Mesenchymal stem cell (in vitro differentiated cells and primary cell): Measurements from ENCODE around the gene SHISA5.

Source experiments
- DNase-seq: peaks from one replicate; pipeline ENCODE4 v3.0.0-alpha.2; 2013
- H2AFZ ChIP-seq: one replicate; pipeline ENCODE4 v1.6.1; 2013; ENCODE audit warnings: low read depth, mild to moderate bottlenecking, control low read depth, inconsistent platforms, low read length, moderate library complexity
- H2AK5ac ChIP-seq: 2 replicates; pipeline ENCODE4 v1.6.1; 2013; ENCODE audit warnings: low read length, moderate library complexity, mild to moderate bottlenecking, inconsistent platforms; ENCODE audit not compliant: severe bottlenecking
- H2BK120ac ChIP-seq: one replicate; pipeline ENCODE4 v1.6.1; 2013; ENCODE audit warnings: low read depth, mild to moderate bottlenecking, inconsistent platforms, low read length, moderate library complexity
- H2BK12ac ChIP-seq, 2 experiments: one replicate each; pipeline ENCODE4 v1.6.1; 2013; ENCODE audit warnings: inconsistent platforms in 2 of 2, low read length in 2 of 2, mild to moderate bottlenecking in 2 of 2, moderate library complexity in 2 of 2, control low read depth in 1 of 2
- H2BK15ac ChIP-seq: one replicate; pipeline ENCODE4 v1.6.1; 2013; ENCODE audit warnings: mild to moderate bottlenecking, low read depth, inconsistent platforms; ENCODE audit not compliant: poor library complexity, severe bottlenecking
- H2BK5ac ChIP-seq: 2 replicates; pipeline ENCODE4 v1.6.1; 2013; ENCODE audit warnings: low read depth, mild to moderate bottlenecking, low read length, control low read depth, inconsistent platforms; ENCODE audit not compliant: poor library complexity, severe bottlenecking
- H3K14ac ChIP-seq, 2 experiments: one replicate each; pipeline ENCODE4 v1.6.1; 2013; ENCODE audit warnings: inconsistent platforms in 2 of 2, low read length in 2 of 2, control low read depth in 1 of 2, mild to moderate bottlenecking in 1 of 2, moderate library complexity in 1 of 2
- H3K18ac ChIP-seq, 2 experiments: one replicate each; pipeline ENCODE4 v1.6.1; 2013; ENCODE audit warnings: inconsistent platforms in 2 of 2, low read length in 2 of 2, control low read depth in 1 of 2, low read depth in 1 of 2, mild to moderate bottlenecking in 1 of 2
- H3K23ac ChIP-seq, 2 experiments: one replicate each; pipeline ENCODE4 v1.6.1; 2013; ENCODE audit warnings: inconsistent platforms in 2 of 2, low read length in 2 of 2, mild to moderate bottlenecking in 2 of 2, moderate library complexity in 2 of 2, control low read depth in 1 of 2
- H3K27ac ChIP-seq: 2 replicates; pipeline ENCODE4 v1.5.1; 2013; ENCODE audit warnings: mild to moderate bottlenecking, moderate library complexity, low read length, control low read depth, inconsistent platforms; ENCODE audit not compliant: poor library complexity, severe bottlenecking
- H3K27me3 ChIP-seq, 2 experiments: 2 replicates each; pipeline versions ENCODE4 v1.6.1 to v1.7.0; 2013; ENCODE audit warnings: low read length in 2 of 2, mild to moderate bottlenecking in 2 of 2, moderate library complexity in 2 of 2, control low read depth in 1 of 2, inconsistent platforms in 1 of 2; ENCODE audit not compliant: control insufficient read depth in 1 of 2, insufficient read depth in 1 of 2
- H3K36me3 ChIP-seq, 2 experiments: 2 replicates each; pipeline versions ENCODE4 v1.6.1 to v1.7.0; 2013; ENCODE audit warnings: low read length in 2 of 2, control low read depth in 1 of 2, inconsistent platforms in 1 of 2, low read depth in 1 of 2, mild to moderate bottlenecking in 1 of 2; ENCODE audit not compliant: insufficient read depth in 2 of 2, control insufficient read depth in 1 of 2
- H3K4ac ChIP-seq, 2 experiments: one replicate each; pipeline ENCODE4 v1.6.1; 2013; ENCODE audit warnings: inconsistent platforms in 2 of 2, low read length in 2 of 2, mild to moderate bottlenecking in 2 of 2, moderate library complexity in 2 of 2, control low read depth in 1 of 2, low read depth in 1 of 2
- H3K4me1 ChIP-seq: 2 replicates; pipeline ENCODE4 v1.6.1; 2013; ENCODE audit warnings: low read depth, low read length, control low read depth; ENCODE audit not compliant: control insufficient read depth, insufficient read depth
- H3K4me2 ChIP-seq: 2 replicates; pipeline ENCODE4 v1.6.1; 2013; ENCODE audit warnings: low read length, mild to moderate bottlenecking, inconsistent platforms; ENCODE audit not compliant: poor library complexity, severe bottlenecking
- H3K4me3 ChIP-seq, 2 experiments: 2 replicates each; pipeline versions ENCODE4 v1.5.1 to v1.7.0; 2013; ENCODE audit warnings: low read length in 2 of 2, mild to moderate bottlenecking in 2 of 2, control low read depth in 1 of 2, low read depth in 1 of 2; ENCODE audit not compliant: insufficient read depth in 1 of 2
- H3K79me1 ChIP-seq: replicated peaks from 2 replicates; pipeline ENCODE4 v1.6.1; 2013; ENCODE audit warnings: mild to moderate bottlenecking, control low read depth, low read length, inconsistent platforms; ENCODE audit not compliant: poor library complexity, severe bottlenecking
- H3K9ac ChIP-seq: 2 replicates; pipeline ENCODE4 v1.7.0; 2013; ENCODE audit warnings: mild to moderate bottlenecking, low read length, moderate library complexity
- H3K9me3 ChIP-seq: 2 replicates; pipeline ENCODE4 v1.7.0; 2013; ENCODE audit warnings: mild to moderate bottlenecking, low read length; ENCODE audit not compliant: control insufficient read depth
- H4K8ac ChIP-seq: one replicate; pipeline ENCODE4 v1.6.1; 2013; ENCODE audit warnings: inconsistent platforms, mild to moderate bottlenecking, low read length, moderate library complexity
- H4K91ac ChIP-seq: one replicate; pipeline ENCODE4 v1.6.1; 2013; ENCODE audit warnings: mild to moderate bottlenecking, low read length, inconsistent platforms
- WGBS: methylation state at CpG from one replicate; pipeline ENCODE4 v1.1.7; 2013; ENCODE audit warnings: mixed read lengths; 5-methylcytosine and 5-hydroxymethylcytosine counted together

Gene SHISA5

GRCh38 chr3:48505968-48506504 is 2.1 kb upstream of the SHISA5 start:
- no peak overlapping the region for H4K91ac ChIP-seq
- no peak overlapping the region for H3K4me2 ChIP-seq
- H3K4me3 ChIP-seq: peak overlapping the region in 1 of 2 experiments; percentile 7
- H3K9me3 ChIP-seq: no peaks in the 10 kb centered on the region
- no peak overlapping the region for H3K23ac ChIP-seq
- no peak overlapping the region for H2BK5ac ChIP-seq
- no peak for DNase-seq
- WGBS: 98% methylated on average over 5 of the region's 6 CpGs
- peaks cover 5% of the 10 kb centered on the region for H3K79me1 ChIP-seq
- H3K4me1 ChIP-seq: peaks cover 32% of the 10 kb centered on the region
- no peak overlapping the region for H3K4ac ChIP-seq
- H3K27ac ChIP-seq: no peak overlapping the region
- no peak overlapping the region for H3K9ac ChIP-seq
- no peak overlapping the region for H3K14ac ChIP-seq
- H2AFZ ChIP-seq: no peak overlapping the region
- peaks cover 2 to 4% of the 10 kb centered on the region in 2 experiments for H3K36me3 ChIP-seq
- peak overlapping the region; percentile 59 for H2AK5ac ChIP-seq
- H3K18ac ChIP-seq: no peak overlapping the region
- no peaks in the 10 kb centered on the region for H3K27me3 ChIP-seq
- H2BK120ac ChIP-seq: no peak overlapping the region
- H2BK12ac ChIP-seq: no peak overlapping the region
- H2BK15ac ChIP-seq: no peak overlapping the region
- no peak overlapping the region for H4K8ac ChIP-seq

GRCh38 chr3:48505146-48505545 is 1.2 kb upstream of the SHISA5 start:
- Histone ChIP-seq H2BK12ac (peak overlapping the region; percentile 51 to 60), H3K4ac (peak overlapping the region in 1 of 2 experiments; percentile 3), H2BK15ac (peak overlapping the region; percentile 52), H3K27me3 (no peaks in the 10 kb centered on the region), H3K9me3 (no peaks in the 10 kb centered on the region), H4K91ac (peak overlapping the region; percentile 63), H3K36me3 (peaks cover 11 to 13% of the 10 kb centered on the region in 2 experiments), H2AK5ac (peak overlapping the region; percentile 17), H3K27ac (no peak overlapping the region), H2AFZ (no peak overlapping the region), H4K8ac (peak overlapping the region; percentile 15), H2BK5ac (no peak overlapping the region), H3K9ac (no peak overlapping the region), H3K4me3 (peak overlapping the region in 1 of 2 experiments; percentile 90), H3K4me1 (peaks cover 32% of the 10 kb centered on the region), H3K4me2 (no peak overlapping the region), H3K18ac (peak overlapping the region; percentile 1 to 6), H3K14ac (no peak overlapping the region), H3K79me1 (peaks cover 12% of the 10 kb centered on the region), H2BK120ac (no peak overlapping the region), H3K23ac (no peak overlapping the region)
- DNase-seq: no peak
- WGBS: 83% methylated on average over 2 of the region's 2 CpGs

- H4K91ac ChIP-seq: peak overlapping the region; percentile 92
- H2BK5ac ChIP-seq: peak overlapping the region; percentile 80
- no peaks in the 10 kb centered on the region for H3K27me3 ChIP-seq
- H3K4ac ChIP-seq: peak overlapping the region; percentile 50 to 97
- H3K79me1 ChIP-seq: peaks cover 15% of the 10 kb centered on the region
- H3K4me3 ChIP-seq: peak overlapping the region; percentile 84 to 90
- H2AFZ ChIP-seq: peak overlapping the region; percentile 86
- peak overlapping the region; percentile 93 to 99 for H3K18ac ChIP-seq
- H4K8ac ChIP-seq: peak overlapping the region; percentile 74
- peak overlapping the region; percentile 38 for H2BK15ac ChIP-seq
- peak overlapping the region; percentile 91 for H3K9ac ChIP-seq
- peak overlapping the region; percentile 14 for H2AK5ac ChIP-seq
- peak overlapping the region; percentile 14 to 92 for H3K23ac ChIP-seq
- H2BK12ac ChIP-seq: peak overlapping the region in 1 of 2 experiments; percentile 90
- H2BK120ac ChIP-seq: peak overlapping the region; percentile 58
- WGBS: 5% methylated on average over 19 of the region's 26 CpGs
- no peaks in the 10 kb centered on the region for H3K9me3 ChIP-seq
- H3K4me1 ChIP-seq: peaks cover 32% of the 10 kb centered on the region
- H3K4me2 ChIP-seq: peak overlapping the region; percentile 94
- peaks cover 19 to 22% of the 10 kb centered on the region in 2 experiments for H3K36me3 ChIP-seq
- peak; percentile 66 for DNase-seq
- peak overlapping the region; percentile 19 to 99 for H3K14ac ChIP-seq
- peak overlapping the region; percentile 41 for H3K27ac ChIP-seq
Measured at GRCh38 chr3:48503401-48504050, 448 bp downstream of the SHISA5 start.

- H3K79me1 ChIP-seq: peaks cover 15% of the 10 kb centered on the region
- peak overlapping the region in 1 of 2 experiments; percentile 8 for H2BK12ac ChIP-seq
- no peak overlapping the region for H2AFZ ChIP-seq
- WGBS: 95% methylated on average over 6 of the region's 6 CpGs
- no peak overlapping the region for H4K91ac ChIP-seq
- H3K4me2 ChIP-seq: no peak overlapping the region
- DNase-seq: no peak
- no peak overlapping the region for H3K27ac ChIP-seq
- no peak overlapping the region for H3K23ac ChIP-seq
- peaks cover 24 to 27% of the 10 kb centered on the region in 2 experiments for H3K36me3 ChIP-seq
- H4K8ac ChIP-seq: no peak overlapping the region
- H3K4me1 ChIP-seq: peaks cover 31% of the 10 kb centered on the region
- H2BK5ac ChIP-seq: no peak overlapping the region
- H3K9me3 ChIP-seq: no peaks in the 10 kb centered on the region
- H2BK15ac ChIP-seq: no peak overlapping the region
- H3K4me3 ChIP-seq: peak overlapping the region in 1 of 2 experiments; percentile 90
- H3K9ac ChIP-seq: peak overlapping the region; percentile 91
- peak overlapping the region in 1 of 2 experiments; percentile 15 for H3K4ac ChIP-seq
- no peak overlapping the region for H3K14ac ChIP-seq
- no peak overlapping the region for H2AK5ac ChIP-seq
- no peaks in the 10 kb centered on the region for H3K27me3 ChIP-seq
- H3K18ac ChIP-seq: peak overlapping the region in 1 of 2 experiments; percentile 37
- no peak overlapping the region for H2BK120ac ChIP-seq
Measured at GRCh38 chr3:48502728-48503168, 1.2 kb downstream of the SHISA5 start.
